ENCODE measurements around the gene PPP1R10. TPM values are rescaled to one million over a fixed set of nuclear protein-coding genes. Genes with fewer than 3 reads are reported as not detected.
A peak's percentile ranks its signal among the peaks of the same experiment; 100 is the strongest.

Gene PPP1R10
- total RNA-seq, 1 experiment from 2014 or later, result 121 TPM

DNA sequence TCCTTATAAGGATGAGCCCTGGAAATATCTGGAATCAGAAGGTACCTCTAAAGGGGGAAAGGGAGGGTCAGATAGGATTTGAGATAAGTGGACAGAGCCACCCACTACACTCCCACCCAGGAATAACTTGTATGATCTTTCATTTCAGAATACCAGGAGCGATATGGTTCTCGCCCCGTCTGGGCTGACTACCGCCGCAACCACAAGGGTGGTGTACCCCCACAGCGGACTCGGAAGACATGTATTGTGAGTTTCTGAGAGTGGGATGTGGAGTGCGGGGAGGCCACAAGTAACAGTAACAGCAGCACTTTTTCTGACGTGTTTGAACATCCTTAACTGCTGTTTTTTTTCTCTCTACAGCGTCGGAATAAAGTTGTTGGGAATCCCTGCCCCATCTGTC is 2.5 kb upstream of the PPP1R10 start:
- H3K9me3 ChIP-seq (ENCODE audit: low read depth, low read length, poor library complexity, severe bottlenecking), result no peaks in the 10 kb centered on the region
- no peak overlapping the region for H3K4me3 ChIP-seq (ENCODE audit: low read depth, low read length, poor library complexity, severe bottlenecking)
- DNase-seq (ENCODE audit: low spot score), result no peak
- no TSS peak for BruUV-seq (replicated peaks)
- ChIA-PET POLR2A (ENCODE audit: low non-redundant PET) (interaction anchor here (0.6 kb wide), 1 partner anchor 258 kb away, joined by 4 read pairs; no protein-coding TSS in a partner anchor), CTCF (no interaction called here)
- intact Hi-C loops (cut with micrococcal nuclease; ENCODE audit: unreplicated experiment), result no loop called here
- no peak overlapping the region for H3K27ac ChIP-seq (ENCODE audit: low read depth, low read length, poor library complexity, severe bottlenecking)
- H3K36me3 ChIP-seq (ENCODE audit: insufficient read depth, low read length, poor library complexity, severe bottlenecking), result peaks cover 59% of the 10 kb centered on the region
- peaks cover 6% of the 10 kb centered on the region for H3K4me1 ChIP-seq (ENCODE audit: insufficient read depth, low read length, poor library complexity, severe bottlenecking)
- H3K27me3 ChIP-seq (replicated peaks; ENCODE audit: insufficient read depth, low read depth, low read length, poor library complexity), result no peaks in the 10 kb centered on the region
- no peak for TF ChIP-seq EZH2 (IDR thresholded peaks at IDR 0.05; ENCODE audit: borderline replicate concordance, low read depth, low read length, poor library complexity, severe bottlenecking)
- TF ChIP-seq, protein P1, sequence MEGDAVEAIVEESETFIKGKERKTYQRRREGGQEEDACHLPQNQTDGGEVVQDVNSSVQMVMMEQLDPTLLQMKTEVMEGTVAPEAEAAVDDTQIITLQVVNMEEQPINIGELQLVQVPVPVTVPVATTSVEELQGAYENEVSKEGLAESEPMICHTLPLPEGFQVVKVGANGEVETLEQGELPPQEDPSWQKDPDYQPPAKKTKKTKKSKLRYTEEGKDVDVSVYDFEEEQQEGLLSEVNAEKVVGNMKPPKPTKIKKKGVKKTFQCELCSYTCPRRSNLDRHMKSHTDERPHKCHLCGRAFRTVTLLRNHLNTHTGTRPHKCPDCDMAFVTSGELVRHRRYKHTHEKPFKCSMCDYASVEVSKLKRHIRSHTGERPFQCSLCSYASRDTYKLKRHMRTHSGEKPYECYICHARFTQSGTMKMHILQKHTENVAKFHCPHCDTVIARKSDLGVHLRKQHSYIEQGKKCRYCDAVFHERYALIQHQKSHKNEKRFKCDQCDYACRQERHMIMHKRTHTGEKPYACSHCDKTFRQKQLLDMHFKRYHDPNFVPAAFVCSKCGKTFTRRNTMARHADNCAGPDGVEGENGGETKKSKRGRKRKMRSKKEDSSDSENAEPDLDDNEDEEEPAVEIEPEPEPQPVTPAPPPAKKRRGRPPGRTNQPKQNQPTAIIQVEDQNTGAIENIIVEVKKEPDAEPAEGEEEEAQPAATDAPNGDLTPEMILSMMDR (conservative IDR thresholded peaks at IDR 0.05; ENCODE audit: low read depth, low read length), result no peak

- BruUV-seq (replicated peaks), result no TSS peak
- peaks cover 18% of the 10 kb centered on the region for H3K4me1 ChIP-seq (ENCODE audit: insufficient read depth, low read length, poor library complexity, severe bottlenecking)
- ChIA-PET POLR2A (ENCODE audit: low non-redundant PET) (interaction anchor here (1.1 kb wide), 1 partner anchor 102 kb away, joined by 5 read pairs; no protein-coding TSS in a partner anchor), CTCF (interaction anchor here (0.6 kb wide), 1 partner anchor 28 kb away, joined by 3 read pairs; no protein-coding TSS in a partner anchor)
- H3K36me3 ChIP-seq (ENCODE audit: insufficient read depth, low read length, poor library complexity, severe bottlenecking), result peaks cover 62% of the 10 kb centered on the region
- TF ChIP-seq, protein P1 (conservative IDR thresholded peaks at IDR 0.05; ENCODE audit: low read depth, low read length), result no peak
- no peak for TF ChIP-seq EZH2 (IDR thresholded peaks at IDR 0.05; ENCODE audit: borderline replicate concordance, low read depth, low read length, poor library complexity, severe bottlenecking)
- H3K9me3 ChIP-seq (ENCODE audit: low read depth, low read length, poor library complexity, severe bottlenecking), result no peaks in the 10 kb centered on the region
- H3K27me3 ChIP-seq (replicated peaks; ENCODE audit: insufficient read depth, low read depth, low read length, poor library complexity), result no peaks in the 10 kb centered on the region
- peak overlapping the region; percentile 81 for H3K4me3 ChIP-seq (ENCODE audit: low read depth, low read length, poor library complexity, severe bottlenecking)
- intact Hi-C loops (cut with micrococcal nuclease; ENCODE audit: unreplicated experiment), result no loop called here
- peak overlapping the region; percentile 99 for H3K27ac ChIP-seq (ENCODE audit: low read depth, low read length, poor library complexity, severe bottlenecking)
- DNase-seq (ENCODE audit: low spot score), result no peak
These were observed 1.3 kb upstream of the PPP1R10 start for GRCh38 chr6:30618270-30618797.

GRCh38 chr6:30617565-30618269 is 674 bp upstream of the PPP1R10 start, which contains the start of gene MRPS18B:
Gene MRPS18B (plus strand): TSS chr6:30617840. CDS start chr6:30617866, 26 bp downstream.
- BruUV-seq (replicated peaks), result TSS peak; percentile 74
- TF ChIP-seq, protein P1 (conservative IDR thresholded peaks at IDR 0.05; ENCODE audit: low read depth, low read length), result no peak
- TF ChIP-seq EZH2 (IDR thresholded peaks at IDR 0.05; ENCODE audit: borderline replicate concordance, low read depth, low read length, poor library complexity, severe bottlenecking), result no peak
- Histone ChIP-seq H3K27me3 (replicated peaks; ENCODE audit: insufficient read depth, low read depth, low read length, poor library complexity) (no peaks in the 10 kb centered on the region), H3K36me3 (ENCODE audit: insufficient read depth, low read length, poor library complexity, severe bottlenecking) (peaks cover 56% of the 10 kb centered on the region), H3K27ac (ENCODE audit: low read depth, low read length, poor library complexity, severe bottlenecking) (peak within 1 kb of the TSS; percentile 99), H3K9me3 (ENCODE audit: low read depth, low read length, poor library complexity, severe bottlenecking) (no peaks in the 10 kb centered on the region), H3K4me1 (ENCODE audit: insufficient read depth, low read length, poor library complexity, severe bottlenecking) (peaks cover 24% of the 10 kb centered on the region), H3K4me3 (ENCODE audit: low read depth, low read length, poor library complexity, severe bottlenecking) (peak within 1 kb of the TSS; percentile 81)
- POLR2A ChIA-PET (ENCODE audit: low non-redundant PET), result interaction anchor here (0.6 to 1.1 kb wide), 2 partner anchors 103 to 165 kb away, joined by 3 to 5 read pairs; no protein-coding TSS in a partner anchor
- CTCF ChIA-PET, result no interaction called here
- DNase-seq (ENCODE audit: low spot score), result peak; percentile 98
- intact Hi-C loops (cut with micrococcal nuclease; ENCODE audit: unreplicated experiment), result loop anchor here (1.0 kb wide), 1 partner anchor 100 kb away; the partner anchor contains the start of gene MDC1

Measured in A673 (cell line).